ENCODE data around the gene DNAAF9. TPM values are rescaled to one million over a fixed set of nuclear protein-coding genes. Genes with fewer than 3 reads are reported as not detected.

DNAAF9 gene
- 6.5 and 11.3 TPM in 2 replicates for total RNA-seq

DNA sequence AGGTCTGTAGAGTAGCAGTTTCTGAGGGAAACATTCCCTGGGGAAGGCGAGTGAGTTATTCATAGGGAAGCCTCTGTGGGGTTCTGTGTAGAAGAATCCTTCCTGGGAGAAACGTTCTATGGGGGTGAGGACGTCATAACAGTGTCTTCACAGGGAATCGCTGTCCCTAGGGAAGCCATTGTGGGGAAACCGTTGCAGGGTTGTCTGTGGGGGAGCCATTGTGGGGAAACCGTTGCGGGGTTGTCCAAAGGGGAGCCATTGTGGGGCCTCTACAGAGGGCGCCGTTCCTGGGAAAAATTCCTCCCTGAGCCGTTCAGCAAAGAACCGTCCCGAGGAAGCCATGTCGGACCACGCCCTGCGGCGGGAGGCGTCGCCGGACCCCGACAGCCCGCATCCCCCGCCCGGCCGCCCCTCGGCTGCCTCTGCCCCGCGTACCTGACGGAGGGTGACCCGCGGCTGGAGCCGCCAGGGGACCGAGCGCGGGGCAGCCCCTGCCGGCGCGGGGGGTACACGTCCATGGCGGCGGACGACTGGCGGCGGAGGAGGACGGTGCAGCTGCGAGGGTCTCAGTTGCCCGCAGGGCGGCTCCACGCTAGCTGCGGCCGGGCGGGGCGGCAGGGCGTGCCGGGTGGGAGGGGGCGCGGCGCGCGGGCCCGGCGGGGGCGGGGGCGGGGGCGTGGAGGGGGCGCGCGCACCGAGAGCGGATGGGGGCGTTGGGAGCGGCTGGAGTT, at the start of gene DNAAF9:
TSS of gene DNAAF9 (minus strand) at position 630 of the 731 bp plus-strand sequence. CDS start at position 518, 112 bp downstream.

Other genes with a start within 250 kb of the DNAAF9 start
- gene FASTKD5, start 247.8 kb downstream of the DNAAF9 start, total RNA-seq, result 12.3 and 17.0 TPM in 2 replicates
- 3.8 and 4.3 TPM in 2 replicates for gene UBOX5, start 247.8 kb downstream of the DNAAF9 start, total RNA-seq
- 1.8 and 4.0 TPM in 2 replicates for gene LZTS3, start 234.1 kb downstream of the DNAAF9 start, total RNA-seq
- 34.6 and 73.9 TPM in 2 replicates for gene DDRGK1, start 203.0 kb downstream of the DNAAF9 start, total RNA-seq
- gene ITPA, start 198.2 kb downstream of the DNAAF9 start, total RNA-seq, result 43.6 and 75.8 TPM in 2 replicates
- 0.72 and 0.78 TPM in 2 replicates for gene SLC4A11, start 168.5 kb downstream of the DNAAF9 start, total RNA-seq
- 26.8 and 38.3 TPM in 2 replicates for gene ATRN, start 63.3 kb upstream of the DNAAF9 start, total RNA-seq

All from epithelial cell of alveolus of lung (primary cell).